CD4-positive, alpha-beta T cell treated with Interleukin-21 for 1 hour (primary cell): ENCODE data around the gene DOCK1.

ENCODE experiments used
- DNase-seq: peaks from one replicate; pipeline ENCODE4 v3.0.0-alpha.2; 2020

The DOCK1 gene

DNA sequence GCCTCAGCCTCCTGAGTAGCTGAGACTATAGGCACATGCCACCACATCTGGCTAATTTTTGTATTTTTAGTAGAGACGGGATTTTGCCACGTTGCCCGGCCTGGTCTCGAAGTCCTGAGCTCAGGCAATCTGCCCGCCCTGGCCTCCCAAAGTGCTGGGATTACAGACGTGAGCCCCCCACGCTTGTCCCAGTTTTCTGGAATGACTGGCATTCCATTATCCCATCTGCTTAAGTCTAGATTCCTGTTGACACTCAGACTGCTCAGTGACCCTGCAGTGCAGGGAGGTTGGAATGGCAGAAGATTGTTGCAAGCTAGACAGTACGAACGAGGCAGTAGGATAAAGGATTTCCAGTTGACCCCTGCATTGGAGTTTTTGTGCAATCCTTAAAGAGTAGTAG is 508.8 kb downstream of the DOCK1 start:
- no peak for DNase-seq

DNA sequence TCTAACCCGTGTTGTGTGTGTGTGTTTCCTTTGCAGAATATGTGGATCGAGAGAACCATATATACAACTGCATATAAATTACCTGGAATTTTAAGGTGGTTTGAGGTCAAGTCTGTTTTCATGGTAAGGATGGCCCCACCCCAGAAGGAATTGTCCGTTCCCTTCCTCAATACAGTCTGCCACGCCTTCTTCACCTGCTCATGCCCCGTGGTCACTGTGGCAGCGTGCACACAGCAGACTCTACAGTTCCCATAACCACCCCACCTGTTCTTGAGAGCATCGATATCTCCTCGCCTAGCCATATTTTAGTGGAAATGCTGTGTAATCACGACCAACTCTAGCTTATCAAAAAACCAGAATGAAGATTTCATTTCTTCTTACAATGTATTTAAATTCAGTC is 509.9 kb downstream of the DOCK1 start:
- DNase-seq, result no peak

GRCh38 chr10:127415901-127416581 is 510.8 kb downstream of the DOCK1 start:
- no peak for DNase-seq

- no peak for DNase-seq
These were observed 511.8 kb downstream of the DOCK1 start for GRCh38 chr10:127417031-127417430.

- no peak for DNase-seq
These were observed 512.6 kb downstream of the DOCK1 start for GRCh38 chr10:127417686-127418401.

DNA sequence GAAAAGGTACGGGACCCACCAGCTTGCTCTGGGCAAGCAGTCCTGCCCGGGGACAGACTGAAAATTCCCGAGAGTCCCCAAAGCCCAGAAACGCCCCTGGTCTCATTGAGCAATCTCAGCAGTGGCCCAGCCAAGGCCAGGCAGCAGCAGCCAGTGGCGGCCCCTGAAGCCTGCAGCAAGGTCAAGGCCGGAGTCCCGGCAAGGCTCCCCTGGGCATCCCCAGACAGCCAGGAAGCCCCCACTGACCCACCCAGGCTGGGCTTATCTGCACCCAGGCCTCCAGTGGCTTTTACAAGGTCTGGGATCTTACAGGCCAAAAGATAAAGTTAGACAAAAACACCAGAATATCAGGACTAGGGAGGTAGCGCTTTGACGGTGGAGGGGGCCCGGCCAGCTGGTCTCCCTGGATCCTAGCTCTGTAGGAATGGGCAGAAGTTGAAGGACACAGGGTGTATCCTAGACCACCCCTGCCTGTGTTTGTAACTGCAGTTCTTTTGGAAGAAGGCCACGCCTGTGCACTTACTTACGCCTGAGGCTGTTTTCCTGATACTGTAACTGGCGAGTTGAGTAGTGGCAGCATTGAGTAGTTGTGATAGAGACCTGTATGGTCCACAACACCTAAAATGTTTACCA is 513.4 kb downstream of the DOCK1 start:
- no peak for DNase-seq

- DNase-seq, result no peak
These were observed 515.0 kb downstream of the DOCK1 start for GRCh38 chr10:127420138-127420684.

DNA sequence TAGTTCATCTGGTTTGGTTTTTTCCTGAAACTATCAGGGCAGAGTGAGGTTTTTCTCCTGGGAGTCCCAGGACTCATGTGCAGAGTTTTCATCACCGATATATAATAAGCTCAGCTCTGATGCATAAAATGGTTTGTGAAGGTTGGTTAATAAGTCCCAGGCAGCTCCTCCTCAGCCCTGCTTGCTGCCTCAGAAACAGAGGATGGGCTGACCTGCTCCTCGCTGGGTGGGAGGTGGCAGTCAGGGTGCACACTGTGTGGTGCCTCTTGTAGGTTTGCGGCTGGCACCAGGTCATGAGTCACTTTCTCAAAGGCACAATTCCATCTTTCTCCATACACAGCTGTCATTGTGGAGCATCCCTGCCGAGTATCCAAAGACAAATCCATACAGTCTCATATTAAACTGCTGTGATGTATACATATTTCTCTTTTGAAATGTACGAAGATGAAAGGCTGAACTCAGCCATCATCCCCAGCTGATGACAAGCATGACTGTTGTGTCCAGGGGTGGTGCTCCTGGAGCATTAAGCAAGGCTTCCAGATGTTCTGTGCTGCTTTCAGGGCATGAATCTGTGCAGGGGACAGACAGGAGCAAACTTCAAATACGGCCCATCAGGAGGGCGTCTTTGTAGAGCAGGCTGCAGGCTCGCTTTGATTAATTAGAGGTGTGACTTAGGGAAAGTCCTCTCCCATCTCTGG is 518.1 kb downstream of the DOCK1 start:
- no peak for DNase-seq

- DNase-seq, result no peak
These were observed 519.5 kb downstream of the DOCK1 start for GRCh38 chr10:127424594-127425264.

DNA sequence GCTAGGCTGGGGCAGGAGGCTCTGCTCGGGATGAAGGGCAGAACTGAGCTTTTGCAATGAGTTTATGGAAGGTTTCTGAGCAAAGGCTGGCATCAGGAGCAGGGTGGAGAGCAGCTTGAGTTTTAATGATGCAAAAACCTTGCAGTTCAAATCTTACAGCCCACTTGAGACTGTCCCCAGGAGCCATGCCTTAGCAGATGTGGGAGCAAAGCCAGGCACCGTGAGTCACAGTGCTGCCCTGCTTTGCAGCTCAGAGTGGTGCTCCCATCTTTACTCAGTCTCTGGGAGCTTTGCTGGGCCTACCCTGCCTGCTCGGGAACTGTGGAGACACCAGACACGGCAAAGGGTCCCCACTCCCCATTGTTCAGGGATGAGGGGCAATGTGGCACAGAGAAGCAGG is 521.5 kb downstream of the DOCK1 start:
- no peak for DNase-seq

- DNase-seq, result no peak
These were observed 522.7 kb downstream of the DOCK1 start for GRCh38 chr10:127427926-127428325.

DNA sequence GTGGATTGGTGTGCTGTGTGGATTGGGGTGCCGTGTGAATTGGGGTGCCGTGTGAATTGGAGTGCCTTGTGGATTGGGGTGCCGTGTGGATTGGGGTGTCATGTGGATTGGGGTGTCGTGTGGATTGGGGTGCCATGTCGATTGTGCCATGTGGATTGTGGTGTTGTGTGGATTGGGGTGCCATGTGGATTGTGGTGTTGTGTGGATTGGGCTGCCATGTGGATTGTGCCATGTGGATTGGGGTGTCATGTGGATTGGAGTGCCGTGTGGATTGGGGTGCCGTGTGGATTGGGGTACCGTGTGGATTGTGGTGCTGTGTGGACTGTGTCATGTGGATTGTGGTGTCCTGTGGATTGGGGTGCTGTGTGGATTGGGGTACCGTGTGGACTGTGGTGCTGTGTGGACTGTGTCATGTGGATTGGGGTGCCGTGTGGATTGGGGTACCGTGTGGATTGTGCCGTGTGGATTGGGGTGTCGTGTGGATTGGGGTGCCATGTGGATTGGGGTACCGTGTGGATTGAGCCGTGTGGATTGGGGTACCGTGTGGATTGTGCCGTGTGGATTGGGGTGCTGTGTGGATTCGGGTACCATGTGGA is 523.3 kb downstream of the DOCK1 start:
- DNase-seq, result no peak

- no peak for DNase-seq
These were observed 524.5 kb downstream of the DOCK1 start for GRCh38 chr10:127429601-127430312.

DNA sequence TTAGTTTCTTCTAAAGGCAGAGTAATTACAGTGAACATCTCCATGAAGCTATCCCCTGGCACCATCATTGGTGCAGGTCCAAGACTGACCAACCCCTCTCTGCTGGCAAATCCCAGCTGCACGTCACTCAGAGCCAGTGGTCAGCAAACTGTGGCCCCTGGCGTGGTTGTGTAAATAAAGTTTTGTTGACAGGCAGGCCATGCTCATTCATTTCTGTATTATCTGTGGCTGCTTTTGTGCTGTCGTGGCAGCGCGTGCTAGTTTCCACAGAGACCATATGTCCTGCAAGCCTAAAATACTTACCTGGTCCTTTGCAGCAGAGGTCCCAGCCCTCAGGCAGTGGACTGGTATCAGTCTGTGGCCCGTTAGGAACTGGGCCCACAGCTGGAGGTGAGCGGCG is 526.3 kb downstream of the DOCK1 start:
- no peak for DNase-seq

- DNase-seq, result no peak
These were observed 528.8 kb downstream of the DOCK1 start for GRCh38 chr10:127434006-127434405.

DNA sequence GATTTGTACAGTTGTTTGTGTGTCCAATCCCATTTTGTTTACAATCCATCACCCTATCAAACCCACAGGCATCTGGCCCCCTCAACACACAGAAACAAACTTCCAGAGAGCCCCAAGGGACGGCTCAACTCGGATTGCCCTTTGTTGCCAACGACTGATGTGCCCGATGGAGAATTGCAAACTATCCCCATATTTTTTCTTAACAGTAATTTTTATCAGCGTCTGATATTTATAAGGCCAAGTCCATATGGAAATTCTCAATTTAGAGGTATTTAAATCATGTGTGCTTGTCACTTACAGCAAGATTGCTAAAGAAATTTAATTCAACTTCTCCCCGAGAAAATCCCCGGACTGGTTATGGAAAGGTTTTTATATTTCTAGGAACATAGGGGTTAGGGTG is 530.0 kb downstream of the DOCK1 start:
- no peak for DNase-seq

DNA sequence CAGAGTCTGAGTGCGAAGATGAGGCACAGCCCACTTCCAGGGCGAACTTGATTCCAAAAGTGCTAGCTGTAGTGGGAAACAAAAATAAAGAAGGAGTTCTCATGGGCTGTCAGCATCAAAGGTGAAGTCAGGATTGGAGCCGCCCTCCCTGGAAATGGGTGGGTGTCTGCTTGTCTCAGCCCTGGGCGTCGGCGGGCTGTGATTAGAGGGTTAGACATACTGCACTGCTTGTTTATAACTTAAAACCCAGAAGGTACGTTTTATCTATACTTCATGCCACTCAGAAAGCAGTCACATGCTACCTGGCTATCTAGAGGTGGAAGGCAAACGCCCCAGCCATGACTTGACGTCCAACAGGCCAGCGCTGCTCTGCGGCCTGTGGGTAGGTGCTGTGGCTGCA is 535.1 kb downstream of the DOCK1 start:
- DNase-seq, result no peak

DNA sequence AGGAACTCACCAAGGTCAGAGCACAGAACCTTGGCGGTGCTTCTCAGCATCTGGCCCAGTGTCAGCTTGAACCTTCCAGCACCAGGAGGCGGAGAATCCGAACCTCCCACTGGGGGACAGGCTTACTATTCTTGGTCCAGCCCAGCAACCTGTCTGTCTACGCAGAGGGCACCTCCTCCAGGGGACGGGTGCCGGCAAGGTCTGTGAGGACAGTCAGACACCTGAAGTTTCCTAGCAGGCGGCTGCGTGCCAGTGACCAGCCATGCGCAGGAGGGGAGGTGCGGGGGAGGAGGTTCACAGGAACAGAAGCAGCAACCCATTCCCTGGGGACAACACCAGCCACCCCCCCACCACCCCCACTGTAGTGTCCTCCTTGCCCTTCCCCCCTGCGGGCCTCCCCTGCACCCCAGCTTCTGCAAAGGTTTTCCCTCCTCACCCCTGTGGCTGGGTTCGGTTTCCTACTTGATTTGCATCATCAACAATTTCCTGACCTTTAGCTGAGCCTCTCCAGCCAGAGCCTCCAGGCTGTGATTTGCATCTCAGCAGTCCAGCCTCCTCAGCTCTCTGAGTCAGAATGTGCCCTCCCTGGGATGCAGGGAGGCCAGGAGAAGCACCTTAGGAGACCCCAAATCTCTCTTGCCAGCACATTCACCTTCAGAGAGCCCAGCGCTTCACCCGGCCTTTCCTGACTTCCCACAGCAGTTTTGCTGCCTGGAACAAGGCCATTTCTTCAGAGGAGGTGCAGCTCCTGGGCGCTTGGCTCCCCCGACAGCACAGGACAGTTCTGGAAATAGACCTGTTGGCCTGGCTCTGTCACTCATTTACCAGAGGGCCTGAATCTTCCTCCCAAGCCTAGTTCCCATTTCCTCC is 536.4 kb downstream of the DOCK1 start:
- DNase-seq, result no peak

GRCh38 chr10:127442220-127442525 is 536.9 kb downstream of the DOCK1 start:
- no peak for DNase-seq

GRCh38 chr10:127444155-127444554 is 538.9 kb downstream of the DOCK1 start:
- no peak for DNase-seq

- no peak for DNase-seq
These were observed 542.0 kb downstream of the DOCK1 start for GRCh38 chr10:127447197-127447596.
